Activated CD8-positive, alpha-beta T cell treated with anti-CD3 and anti-CD28 coated beads for 36 hours (primary cell): Measurements from ENCODE around the gene CCDC88B. TPM values are rescaled to one million over a fixed set of nuclear protein-coding genes. Genes with fewer than 3 reads are reported as not detected.

Experiments
- ATAC-seq: fragments of 200-7000 bp; cut with Tn5 transposase; one replicate; pipeline ENCODE4 v1.10.0; 2021; ENCODE audit warnings: mild to moderate bottlenecking, moderate library complexity
- CTCF ChIA-PET: fragments of 350-600 bp; sonication (Branson Sonifier 250); formaldehyde crosslinking; loops from one replicate; lab custom pipeline; 2021; ENCODE audit warnings: antibody characterized with exemption; lab: Charles Lee
- POLR2A ChIA-PET: fragments of 350-600 bp; sonication (Branson Sonifier 250); formaldehyde crosslinking; loops from one replicate; lab custom pipeline; 2021; ENCODE audit warnings: antibody characterized with exemption; lab: Charles Lee
- DNase-seq: peaks from one replicate; pipeline ENCODE4 v3.0.0-alpha.2; 2020
- H3K27ac Mint-ChIP-seq: one replicate; pipeline ENCODE4 v1.8.0; 2021; ENCODE audit warnings: mild to moderate bottlenecking, mixed read lengths
- H3K27me3 Mint-ChIP-seq: one replicate; pipeline ENCODE4 v1.8.0; 2021; ENCODE audit warnings: mixed read lengths
- H3K36me3 Mint-ChIP-seq: one replicate; pipeline ENCODE4 v1.8.0; 2021; ENCODE audit warnings: low read depth, mixed read lengths
- H3K4me1 Mint-ChIP-seq: one replicate; pipeline ENCODE4 v1.8.0; 2021; ENCODE audit warnings: low read depth, mixed read lengths
- H3K4me3 Mint-ChIP-seq: one replicate; pipeline ENCODE4 v1.8.0; 2021; ENCODE audit warnings: mild to moderate bottlenecking, moderate library complexity, mixed read lengths
- H3K9me3 Mint-ChIP-seq: one replicate; pipeline ENCODE4 v1.8.0; 2021; ENCODE audit warnings: mixed read lengths
- intact Hi-C: fragments of 100-400 bp; cut with micrococcal nuclease; formaldehyde crosslinking; loops from one replicate; pipeline ENCODE4 v1.10.0; 2022
- total RNA-seq, 2 experiments: library from RNA; stranded (reverse); gene quantifications; one replicate each; pipeline ENCODE4 v1.2.3, GENCODE V29; 2021
- TF ChIP-seq, protein P1 (sequence below): fragments of 200-600 bp; IDR thresholded peaks from one replicate; pipeline ENCODE4 v1.8.0; 2022; ENCODE audit warnings: antibody characterized with exemption, mild to moderate bottlenecking

CCDC88B gene
- total RNA-seq, 2 experiments from 2014 or later, result 65.8 to 76.1 TPM

GRCh38 chr11:64324692-64325469, 15.1 kb upstream of the CCDC88B start:
- TF ChIP-seq, protein P1, sequence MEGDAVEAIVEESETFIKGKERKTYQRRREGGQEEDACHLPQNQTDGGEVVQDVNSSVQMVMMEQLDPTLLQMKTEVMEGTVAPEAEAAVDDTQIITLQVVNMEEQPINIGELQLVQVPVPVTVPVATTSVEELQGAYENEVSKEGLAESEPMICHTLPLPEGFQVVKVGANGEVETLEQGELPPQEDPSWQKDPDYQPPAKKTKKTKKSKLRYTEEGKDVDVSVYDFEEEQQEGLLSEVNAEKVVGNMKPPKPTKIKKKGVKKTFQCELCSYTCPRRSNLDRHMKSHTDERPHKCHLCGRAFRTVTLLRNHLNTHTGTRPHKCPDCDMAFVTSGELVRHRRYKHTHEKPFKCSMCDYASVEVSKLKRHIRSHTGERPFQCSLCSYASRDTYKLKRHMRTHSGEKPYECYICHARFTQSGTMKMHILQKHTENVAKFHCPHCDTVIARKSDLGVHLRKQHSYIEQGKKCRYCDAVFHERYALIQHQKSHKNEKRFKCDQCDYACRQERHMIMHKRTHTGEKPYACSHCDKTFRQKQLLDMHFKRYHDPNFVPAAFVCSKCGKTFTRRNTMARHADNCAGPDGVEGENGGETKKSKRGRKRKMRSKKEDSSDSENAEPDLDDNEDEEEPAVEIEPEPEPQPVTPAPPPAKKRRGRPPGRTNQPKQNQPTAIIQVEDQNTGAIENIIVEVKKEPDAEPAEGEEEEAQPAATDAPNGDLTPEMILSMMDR, result no peak
- no peak for DNase-seq
- intact Hi-C loops, result no loop called here
- Mint-ChIP-seq H3K4me1 (peaks cover 6% of the 10 kb centered on the region), H3K9me3 (no peaks in the 10 kb centered on the region), H3K27me3 (no peaks in the 10 kb centered on the region), H3K27ac (no peak overlapping the region), H3K36me3 (peaks cover 13% of the 10 kb centered on the region), H3K4me3 (no peak overlapping the region)
- ChIA-PET POLR2A (interaction anchor here (0.7 to 1.1 kb wide), 2 partner anchors 16 to 1471 kb away, joined by 3 read pairs; no protein-coding TSS in a partner anchor), CTCF (interaction anchor here (1.0 to 1.7 kb wide), 2 partner anchors 24 to 125 kb away, joined by 3 to 7 read pairs; no protein-coding TSS in a partner anchor)
- ATAC-seq, result no peak

- no peaks in the 10 kb centered on the region for H3K36me3 Mint-ChIP-seq
- intact Hi-C loops, result no loop called here
- TF ChIP-seq, protein P1, result no peak
- H3K9me3 Mint-ChIP-seq, result no peaks in the 10 kb centered on the region
- no peaks in the 10 kb centered on the region for H3K27me3 Mint-ChIP-seq
- DNase-seq, result no peak
- CTCF ChIA-PET, result interaction anchor here (0.8 to 1.5 kb wide), 2 partner anchors 9 to 27 kb away, joined by 4 to 5 read pairs; partner anchors contain the start of gene PRDX5
- no peak overlapping the region for H3K4me3 Mint-ChIP-seq
- peaks cover 14% of the 10 kb centered on the region for H3K4me1 Mint-ChIP-seq
- POLR2A ChIA-PET, result interaction anchor here (0.8 kb wide), 1 partner anchor 11 kb away, joined by 4 read pairs; no protein-coding TSS in a partner anchor
- no peak for ATAC-seq
- H3K27ac Mint-ChIP-seq, result no peak overlapping the region
These were observed 12.6 kb upstream of the CCDC88B start for GRCh38 chr11:64327375-64327774.

DNA sequence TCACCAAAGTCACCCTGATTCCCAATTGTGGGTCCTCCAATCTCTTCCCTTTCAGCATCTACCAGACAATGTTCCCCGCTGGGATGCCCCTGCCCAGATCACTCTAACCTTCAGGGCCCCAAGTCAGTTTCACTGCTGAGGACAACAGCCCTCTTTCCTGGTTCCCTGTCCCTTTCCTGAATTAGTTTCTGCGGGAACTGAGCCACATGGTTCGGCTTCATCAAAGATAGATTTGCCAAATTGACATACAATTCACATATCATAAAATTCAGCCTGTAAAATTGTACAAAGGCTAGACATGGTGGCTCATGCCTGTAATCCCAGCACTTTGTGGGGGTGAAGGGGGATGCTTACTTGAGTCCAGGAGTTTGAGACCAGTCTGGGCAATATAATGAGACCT, 12.0 kb upstream of the CCDC88B start:
- no peak for DNase-seq
- POLR2A ChIA-PET, result interaction anchor here (0.8 kb wide), 1 partner anchor 12 kb away, joined by 4 read pairs; no protein-coding TSS in a partner anchor
- no peaks in the 10 kb centered on the region for H3K9me3 Mint-ChIP-seq

GRCh38 chr11:64330888-64331287, 9.1 kb upstream of the CCDC88B start:
- ChIA-PET POLR2A (interaction anchor here (0.8 to 4.6 kb wide), 6 partner anchors 10 to 124 kb away, joined by 3 to 29 read pairs (median 6); partner anchors contain the start of genes CCDC88B, ESRRA, PRDX5 and TRMT112), CTCF (interaction anchor here (0.7 to 5.4 kb wide), 14 partner anchors 8 to 127 kb away, joined by 3 to 75 read pairs (median 6); partner anchors contain the start of genes CCDC88B, PLCB3, PRDX5 and TRMT112)
- DNase-seq (no peak), ATAC-seq (no peak)
- Mint-ChIP-seq H3K4me1 (peaks cover 22% of the 10 kb centered on the region), H3K27ac (no peak overlapping the region), H3K36me3 (peaks cover 8% of the 10 kb centered on the region), H3K27me3 (no peaks in the 10 kb centered on the region), H3K9me3 (no peaks in the 10 kb centered on the region), H3K4me3 (no peak overlapping the region)
- intact Hi-C loops, result no loop called here
- TF ChIP-seq, protein P1, result no peak

More for the DNA sequence above, 12.0 kb upstream of the CCDC88B start:
- intact Hi-C loops, result no loop called here
- H3K4me1 Mint-ChIP-seq, result peaks cover 14% of the 10 kb centered on the region
- H3K36me3 Mint-ChIP-seq, result no peaks in the 10 kb centered on the region
- H3K27me3 Mint-ChIP-seq, result no peaks in the 10 kb centered on the region
- no peak overlapping the region for H3K4me3 Mint-ChIP-seq
- CTCF ChIA-PET, result interaction anchor here (1.5 kb wide), 1 partner anchor 27 kb away, joined by 4 read pairs; no protein-coding TSS in a partner anchor
- no peak for ATAC-seq
- TF ChIP-seq, protein P1, result no peak
- no peak overlapping the region for H3K27ac Mint-ChIP-seq
